ENCODE data around the gene KRTAP4-7. TPM values are rescaled to one million over a fixed set of nuclear protein-coding genes. Genes with fewer than 3 reads are reported as not detected.
"Not testable (repeated sequence)": the region's sequence is repeated elsewhere in the genome, so short reads cannot be mapped to it uniquely, and the experiment has no call there.

KRTAP4-7 gene
- total RNA-seq, 2 experiments from 2014 or later: not detected

GRCh38 chr17:41107941-41108450 lies 24.0 kb downstream of the KRTAP4-7 start:
- CTCF ChIA-PET: no interaction called here

GRCh38 chr17:41108728-41109386 lies 24.9 kb downstream of the KRTAP4-7 start:
- POLR2A ChIA-PET, CTCF ChIA-PET: not testable (repeated sequence)

More at GRCh38 chr17:41107941-41108450, 24.0 kb downstream of the KRTAP4-7 start:
- POLR2A ChIA-PET: no interaction called here

- ChIA-PET CTCF (no interaction called here), POLR2A (no interaction called here)
Observed at GRCh38 chr17:41111151-41111885, 27.4 kb downstream of the KRTAP4-7 start.

- POLR2A ChIA-PET: no interaction called here
- CTCF ChIA-PET: no interaction called here
Observed at GRCh38 chr17:41116297-41116696, 32.3 kb downstream of the KRTAP4-7 start.

GRCh38 chr17:41117846-41118386 lies 34.0 kb downstream of the KRTAP4-7 start, which contains the start of gene KRTAP4-11:
Gene KRTAP4-11, minus strand, starts transcription at chr17:41118373. Its CDS starts 58 bp downstream, at chr17:41118315.
- POLR2A ChIA-PET, CTCF ChIA-PET: not testable (repeated sequence)

- CTCF ChIA-PET: no interaction called here
- POLR2A ChIA-PET: no interaction called here
Observed at GRCh38 chr17:41118721-41119120, 34.8 kb downstream of the KRTAP4-7 start.

- POLR2A ChIA-PET, CTCF ChIA-PET: not testable (repeated sequence)
Observed at GRCh38 chr17:41119696-41120690, 36.0 kb downstream of the KRTAP4-7 start.

GRCh38 chr17:41121742-41122141 lies 37.8 kb downstream of the KRTAP4-7 start:
- CTCF ChIA-PET: no interaction called here

GRCh38 chr17:41123292-41123990 lies 39.5 kb downstream of the KRTAP4-7 start:
- CTCF ChIA-PET: not testable (repeated sequence)

More at GRCh38 chr17:41121742-41122141, 37.8 kb downstream of the KRTAP4-7 start:
- POLR2A ChIA-PET: no interaction called here

GRCh38 chr17:41123991-41124371 lies 40.0 kb downstream of the KRTAP4-7 start, which contains the start of gene KRTAP4-12:
Gene KRTAP4-12, minus strand, starts transcription at chr17:41124182. Its CDS starts 60 bp downstream, at chr17:41124122.
- CTCF ChIA-PET, POLR2A ChIA-PET: not testable (repeated sequence)

More at GRCh38 chr17:41123292-41123990, 39.5 kb downstream of the KRTAP4-7 start:
- POLR2A ChIA-PET: not testable (repeated sequence)

- POLR2A ChIA-PET: no interaction called here
- CTCF ChIA-PET: no interaction called here
Observed at GRCh38 chr17:41125064-41125463, 41.1 kb downstream of the KRTAP4-7 start.

GRCh38 chr17:41126412-41126811 lies 42.5 kb downstream of the KRTAP4-7 start:
- POLR2A ChIA-PET: no interaction called here

GRCh38 chr17:41127371-41127770 lies 43.4 kb downstream of the KRTAP4-7 start:
- ChIA-PET POLR2A (no interaction called here), CTCF (no interaction called here)

More at GRCh38 chr17:41126412-41126811, 42.5 kb downstream of the KRTAP4-7 start:
- CTCF ChIA-PET: no interaction called here

- ChIA-PET POLR2A (no interaction called here), CTCF (no interaction called here)
Observed at GRCh38 chr17:41131979-41132378, 48.0 kb downstream of the KRTAP4-7 start.

GRCh38 chr17:41133880-41134735 lies 50.2 kb downstream of the KRTAP4-7 start:
- POLR2A ChIA-PET: no interaction called here

More at GRCh38 chr17:41133880-41134735, 50.2 kb downstream of the KRTAP4-7 start:
- CTCF ChIA-PET: no interaction called here
